Fibroblast of peridontal ligament (primary cell): ENCODE data around the gene BORCS5.

Source experiments
- DNase-seq: peaks from one replicate; pipeline ENCODE4 v3.0.0-alpha.2; 2010; ENCODE audit errors: extremely low read depth

BORCS5 gene

DNA sequence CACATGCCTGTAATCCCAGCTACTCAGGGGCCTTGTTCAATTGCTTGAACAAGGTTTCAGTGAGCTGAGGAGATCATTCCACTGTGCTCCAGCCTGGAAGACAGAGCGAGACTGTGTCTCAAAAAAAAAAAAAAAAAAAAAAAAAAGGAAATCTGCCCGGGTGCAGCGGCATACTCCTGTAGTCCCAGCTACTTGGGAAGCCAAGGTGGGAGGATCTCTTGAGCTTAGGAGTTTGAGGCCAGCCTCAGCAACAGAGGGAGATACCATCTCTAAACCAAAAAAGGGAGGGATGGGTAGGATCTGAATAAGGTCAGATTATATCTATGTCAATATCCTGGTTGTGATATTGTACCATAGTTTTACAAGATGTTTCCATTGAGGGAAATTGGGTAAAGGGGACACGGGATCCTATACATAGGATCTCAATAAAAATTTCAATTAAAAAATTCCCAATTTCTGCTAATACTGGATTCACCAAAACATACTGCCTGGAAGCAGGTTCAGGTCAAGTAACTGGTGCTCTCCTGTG is 76.4 kb downstream of the BORCS5 start:
- no peak for DNase-seq

DNA sequence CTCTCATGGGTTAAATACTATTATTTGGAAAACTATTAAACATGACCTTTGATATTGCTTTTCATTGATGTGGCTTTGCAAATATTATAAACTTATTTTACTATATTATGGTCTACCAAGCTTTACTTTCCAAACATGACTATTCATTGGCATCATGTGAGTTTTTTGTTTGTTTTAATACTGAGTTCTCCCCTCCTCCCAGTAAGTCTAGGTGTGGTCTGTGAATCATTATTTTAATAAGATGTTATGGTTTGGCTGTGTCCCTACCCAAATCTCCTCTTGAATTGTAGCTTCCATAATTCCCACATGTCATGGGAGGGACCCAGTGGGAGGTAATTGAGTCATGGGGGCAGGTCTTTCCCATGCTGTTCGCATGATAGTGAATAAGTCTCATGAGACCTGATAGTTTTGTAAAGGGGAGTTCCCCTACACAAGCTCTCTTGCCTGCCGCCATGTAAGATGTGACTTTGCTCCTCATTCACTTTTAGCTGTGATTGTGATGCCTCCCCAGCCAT is 80.0 kb downstream of the BORCS5 start:
- DNase-seq: peak; percentile 27

DNA sequence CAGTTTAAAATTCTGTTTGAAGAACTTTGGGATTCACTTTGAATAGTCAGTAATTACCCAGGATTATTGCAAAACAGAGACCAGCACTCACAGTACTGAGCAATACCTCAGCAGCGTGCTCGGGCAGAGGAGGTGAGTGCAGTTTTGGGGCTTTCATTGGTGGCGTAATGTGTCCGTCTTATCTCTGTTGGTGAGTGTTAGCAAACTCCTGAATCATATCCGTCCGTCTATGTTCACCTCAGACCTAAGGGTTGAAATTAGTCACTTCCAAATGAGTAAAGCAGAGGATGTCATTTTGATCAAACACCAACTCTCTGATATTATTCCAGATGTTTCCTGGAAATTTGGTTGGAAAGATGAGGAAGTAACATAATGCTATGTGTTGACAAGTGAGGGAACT is 82.8 kb downstream of the BORCS5 start:
- no peak for DNase-seq

GRCh38 chr12:12440784-12441428 is 84.0 kb downstream of the BORCS5 start:
- no peak for DNase-seq

- DNase-seq: peak; percentile 70
These were observed 84.5 kb downstream of the BORCS5 start for GRCh38 chr12:12441429-12441807.

GRCh38 chr12:12441843-12442461 is 85.1 kb downstream of the BORCS5 start:
- peak; percentile 21 for DNase-seq

DNA sequence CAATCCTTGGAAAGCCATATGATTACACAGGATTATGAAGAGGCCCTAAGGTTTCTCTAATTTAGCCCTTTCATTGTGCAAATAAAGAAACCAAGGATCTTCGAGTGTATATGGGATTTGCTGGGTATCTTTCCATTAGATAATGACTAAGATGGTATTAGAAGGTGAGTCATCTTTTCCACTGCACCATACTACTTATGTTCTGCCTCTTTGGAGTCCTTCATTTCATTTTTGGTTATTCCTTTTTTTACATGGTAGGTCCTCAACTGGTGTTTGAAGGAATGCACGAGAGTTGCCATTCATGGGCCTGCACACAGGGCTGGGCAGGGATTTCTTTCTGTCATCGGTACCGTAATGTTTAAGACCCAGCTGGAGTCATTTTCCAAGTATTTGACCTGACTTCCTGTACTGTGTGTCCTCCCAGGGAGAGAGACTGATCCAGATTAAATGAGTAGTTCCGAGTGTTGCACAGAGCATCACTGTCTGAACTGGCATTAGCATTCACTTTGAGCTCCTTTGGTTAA is 85.7 kb downstream of the BORCS5 start:
- peak; percentile 54 for DNase-seq

- DNase-seq: no peak
These were observed 86.6 kb downstream of the BORCS5 start for GRCh38 chr12:12443431-12443878.

- no peak for DNase-seq
These were observed 88.4 kb downstream of the BORCS5 start for GRCh38 chr12:12445165-12445881.

- no peak for DNase-seq
These were observed 89.0 kb downstream of the BORCS5 start for GRCh38 chr12:12445882-12446181.

- DNase-seq: no peak
These were observed 89.9 kb downstream of the BORCS5 start for GRCh38 chr12:12446786-12447185.

DNA sequence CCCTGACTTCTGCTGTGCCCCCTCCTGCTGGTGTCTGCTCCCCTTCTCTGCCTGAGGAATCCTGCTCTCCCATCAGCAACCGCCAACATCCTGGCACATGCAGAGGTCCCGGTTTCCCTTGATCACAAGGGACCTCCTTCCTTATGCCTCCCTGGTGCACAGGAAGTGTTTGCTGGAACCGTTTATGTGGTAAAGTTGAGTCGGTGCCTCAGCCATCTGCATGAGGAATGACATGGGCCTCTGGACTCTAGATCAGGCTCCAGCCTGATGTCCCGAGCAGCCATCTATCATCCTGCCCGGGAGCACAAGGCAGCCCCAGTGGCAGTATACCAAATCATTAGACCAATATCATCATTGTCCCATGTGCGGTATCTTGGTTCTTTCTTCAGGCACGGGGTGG is 90.4 kb downstream of the BORCS5 start:
- DNase-seq: no peak

GRCh38 chr12:12447837-12448236 is 91.0 kb downstream of the BORCS5 start:
- no peak for DNase-seq

- DNase-seq: no peak
These were observed 92.7 kb downstream of the BORCS5 start for GRCh38 chr12:12449533-12450025.

DNA sequence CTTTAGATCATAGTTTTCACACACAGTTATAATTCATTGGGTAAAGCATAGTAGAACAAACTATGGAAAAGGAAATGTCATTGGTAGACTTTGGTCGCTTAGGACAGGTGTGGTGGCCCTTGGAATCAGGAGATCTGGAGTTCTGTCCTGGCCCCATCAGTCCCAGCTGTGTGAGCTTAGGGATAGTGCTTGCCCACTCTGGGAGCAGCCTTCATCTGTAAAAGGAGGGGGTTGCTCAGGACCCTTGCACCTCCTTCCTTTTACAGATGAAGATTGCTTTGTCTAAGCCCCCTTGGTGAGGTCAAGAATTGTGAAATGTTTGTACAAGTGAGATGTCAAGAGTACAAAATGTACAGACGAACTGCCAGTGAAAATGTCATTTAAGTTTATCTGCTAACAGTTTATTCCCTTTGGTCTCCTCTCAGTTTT is 93.2 kb downstream of the BORCS5 start:
- DNase-seq: no peak

- DNase-seq: no peak
These were observed 94.2 kb downstream of the BORCS5 start for GRCh38 chr12:12451098-12451497.

DNA sequence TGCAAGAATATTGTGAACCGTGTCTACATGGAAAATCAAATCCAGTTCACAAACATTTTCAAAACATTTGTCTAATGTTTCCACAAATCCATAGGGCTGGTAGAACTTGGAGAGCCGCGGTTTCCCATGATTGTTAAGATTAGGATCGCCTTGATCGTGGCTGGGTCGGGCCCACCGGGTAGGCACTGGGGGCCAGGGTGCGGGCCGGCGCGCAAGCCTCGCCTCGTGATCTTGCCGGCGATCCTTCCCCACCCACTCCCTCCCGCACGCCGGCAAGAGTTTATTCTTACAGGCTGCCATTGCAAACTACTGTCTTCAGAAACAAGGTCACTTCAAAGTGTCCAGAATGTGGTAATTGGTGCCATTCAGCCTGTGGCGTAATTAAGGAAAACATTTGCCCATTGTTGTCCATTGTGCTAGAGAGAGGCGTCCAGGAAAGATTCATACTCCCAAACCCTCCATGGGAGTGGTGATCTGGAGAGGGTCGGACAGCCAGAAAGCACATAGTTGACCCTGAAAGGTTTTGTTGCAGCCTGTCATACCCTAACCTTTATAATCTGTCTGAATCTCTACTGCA is 95.5 kb downstream of the BORCS5 start:
- no peak for DNase-seq

GRCh38 chr12:12453635-12454034 is 96.8 kb downstream of the BORCS5 start:
- DNase-seq: no peak

- no peak for DNase-seq
These were observed 97.4 kb downstream of the BORCS5 start for GRCh38 chr12:12454315-12454714.

DNA sequence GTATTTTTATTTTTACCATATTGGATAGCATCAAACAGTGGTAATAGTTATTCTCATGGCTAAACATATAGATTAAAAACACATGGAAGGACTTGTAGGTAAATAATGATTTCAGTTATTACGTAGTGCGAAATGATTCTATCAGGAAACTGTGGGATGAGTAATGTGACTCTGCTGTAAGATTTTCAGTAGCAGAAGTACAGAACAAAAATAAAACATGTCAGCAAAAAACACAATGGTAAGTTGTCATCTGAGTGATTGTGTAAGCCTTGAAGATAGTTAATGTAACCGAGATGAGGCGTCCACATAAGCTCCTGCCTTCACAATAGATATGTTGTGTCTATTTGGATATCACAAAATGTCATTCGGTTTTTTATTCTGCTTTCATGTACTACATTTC is 99.8 kb downstream of the BORCS5 start:
- peak; percentile 57 for DNase-seq

DNA sequence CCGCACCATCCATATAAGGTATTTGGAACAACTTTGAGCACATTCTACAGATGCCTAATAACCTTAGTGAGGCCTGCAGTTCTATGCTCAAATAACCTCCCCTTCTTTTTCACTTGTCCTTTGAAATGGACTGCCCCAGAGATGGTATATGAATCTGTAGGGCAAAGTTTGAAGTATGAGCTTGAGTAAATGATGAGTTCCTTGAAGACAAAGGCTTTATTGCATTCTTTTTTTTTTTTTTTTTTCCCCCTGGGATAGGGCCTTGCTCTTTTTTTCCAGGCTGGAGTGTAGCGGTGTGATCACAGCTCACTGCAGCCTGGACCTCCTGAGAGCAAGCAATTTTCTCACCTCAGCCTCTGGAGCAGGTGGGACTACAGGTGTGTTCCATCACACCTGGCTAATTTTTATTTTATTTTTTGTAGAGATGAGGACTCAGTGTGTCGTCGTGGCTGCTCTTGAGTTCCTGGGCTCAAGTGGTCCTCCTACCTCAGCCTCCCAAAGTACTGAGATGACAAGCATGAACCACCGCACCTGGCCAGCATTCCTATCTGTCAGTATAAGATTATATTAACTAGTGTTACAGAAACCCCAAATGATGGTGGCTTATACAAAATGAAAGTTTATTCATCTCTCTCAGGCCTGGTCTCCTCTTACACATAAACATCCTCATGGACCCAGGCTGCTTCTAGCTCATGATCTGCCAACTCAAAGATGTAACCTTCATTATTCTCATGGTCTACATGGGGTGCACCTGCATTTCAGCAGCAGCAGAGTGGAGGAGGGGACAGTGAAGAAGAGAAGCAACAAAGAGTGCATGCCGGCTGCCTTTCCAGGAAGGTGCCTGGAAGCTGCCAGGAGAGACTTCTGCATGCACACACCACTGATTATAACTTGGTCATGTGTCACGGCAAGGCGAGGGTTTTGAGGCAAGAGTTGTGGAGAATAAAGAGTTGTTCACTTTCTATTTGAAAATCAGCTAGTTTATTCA is 104.4 kb downstream of the BORCS5 start:
- no peak for DNase-seq
